H9 (cell line): ENCODE results near the gene CHRNG. TPM values are rescaled to one million over a fixed set of nuclear protein-coding genes. Genes with fewer than 3 reads are reported as not detected.

Source experiments
- DNase-seq: peaks from one replicate; pipeline ENCODE4 v3.0.0-alpha.2; 2017
- H2AFZ ChIP-seq: one replicate; pipeline ENCODE4 v1.6.1; 2013; ENCODE audit warnings: mild to moderate bottlenecking, low read length, control low read depth, moderate library complexity
- H2AK5ac ChIP-seq: 2 replicates; pipeline ENCODE4 v1.6.1; 2013; ENCODE audit warnings: low read length, control low read depth, mixed read lengths; ENCODE audit not compliant: insufficient read length
- H2BK120ac ChIP-seq: one replicate; pipeline ENCODE4 v1.6.1; 2013; ENCODE audit warnings: low read depth, mild to moderate bottlenecking, low read length, control low read depth, inconsistent platforms; ENCODE audit not compliant: poor library complexity, severe bottlenecking
- H2BK12ac ChIP-seq: 2 replicates; pipeline ENCODE4 v1.6.1; 2013; ENCODE audit warnings: low read length, control low read depth, mixed read lengths, low read depth; ENCODE audit not compliant: insufficient read length
- H2BK15ac ChIP-seq: 2 replicates; pipeline ENCODE4 v1.6.1; 2013; ENCODE audit warnings: low read depth, low read length, control low read depth
- H2BK20ac ChIP-seq: one replicate; pipeline ENCODE4 v1.6.1; 2013; ENCODE audit warnings: low read depth, mild to moderate bottlenecking, low read length, control low read depth, inconsistent platforms; ENCODE audit not compliant: poor library complexity, severe bottlenecking
- H2BK5ac ChIP-seq: 2 replicates; pipeline ENCODE4 v1.6.1; 2013; ENCODE audit warnings: low read length, control low read depth, mixed read lengths; ENCODE audit not compliant: insufficient read length
- H3K14ac ChIP-seq: 2 replicates; pipeline ENCODE4 v1.6.1; 2013; ENCODE audit warnings: low read length, control low read depth; ENCODE audit not compliant: insufficient read depth
- H3K18ac ChIP-seq: 2 replicates; pipeline ENCODE4 v1.6.1; 2013; ENCODE audit warnings: low read depth, mild to moderate bottlenecking, mixed read lengths, low read length, control low read depth; ENCODE audit not compliant: insufficient read length
- H3K23ac ChIP-seq: 2 replicates; pipeline ENCODE4 v1.6.1; 2013; ENCODE audit warnings: low read length, control low read depth, mixed read lengths, low read depth; ENCODE audit not compliant: insufficient read length
- H3K23me2 ChIP-seq: 2 replicates; pipeline ENCODE4 v1.6.1; 2013; ENCODE audit warnings: low read depth, mild to moderate bottlenecking, mixed read lengths, low read length, control low read depth; ENCODE audit not compliant: insufficient read length, poor library complexity, severe bottlenecking
- H3K27ac ChIP-seq: 2 replicates; pipeline ENCODE4 v1.5.1; 2013; ENCODE audit warnings: low read length, control low read depth, mixed read lengths, low read depth; ENCODE audit not compliant: insufficient read length
- H3K27me3 ChIP-seq: 2 replicates; pipeline ENCODE4 v1.6.1; 2013; ENCODE audit warnings: low read length, control low read depth, inconsistent platforms; ENCODE audit not compliant: insufficient read depth
- H3K4ac ChIP-seq: 2 replicates; pipeline ENCODE4 v1.6.1; 2013; ENCODE audit warnings: low read depth, mild to moderate bottlenecking, control low read depth, inconsistent platforms, low read length, moderate library complexity
- H3K4me1 ChIP-seq: 2 replicates; pipeline ENCODE4 v1.6.1; 2013; ENCODE audit warnings: low read length, control low read depth, inconsistent platforms; ENCODE audit not compliant: insufficient read depth
- H3K4me2 ChIP-seq: 2 replicates; pipeline ENCODE4 v1.6.1; 2013; ENCODE audit warnings: low read length, control low read depth, mixed read lengths; ENCODE audit not compliant: insufficient read length, insufficient read depth
- H3K56ac ChIP-seq: 2 replicates; pipeline ENCODE4 v1.6.1; 2013; ENCODE audit warnings: low read depth, mild to moderate bottlenecking, mixed read lengths, low read length, control low read depth; ENCODE audit not compliant: insufficient read length
- H3K79me1 ChIP-seq: 2 replicates; pipeline ENCODE4 v1.6.1; 2013; ENCODE audit warnings: low read depth, mild to moderate bottlenecking, moderate library complexity, low read length, control low read depth, inconsistent platforms; ENCODE audit not compliant: insufficient read depth, poor library complexity, severe bottlenecking
- H3K79me2 ChIP-seq: 2 replicates; pipeline ENCODE4 v1.6.1; 2013; ENCODE audit warnings: low read length, control low read depth, inconsistent platforms; ENCODE audit not compliant: insufficient read depth
- H3K9ac ChIP-seq: 2 replicates; pipeline ENCODE4 v1.6.1; 2013; ENCODE audit warnings: low read length, control low read depth, mixed read lengths; ENCODE audit not compliant: insufficient read length; ENCODE audit errors: extremely low read depth
- H3K9me3 ChIP-seq: one replicate; pipeline ENCODE4 v1.6.1; 2013; ENCODE audit warnings: low read depth, low read length, inconsistent platforms; ENCODE audit not compliant: control insufficient read depth
- H3T11ph ChIP-seq: one replicate; pipeline ENCODE4 v1.6.1; 2013; ENCODE audit warnings: mild to moderate bottlenecking, low read length, control low read depth, inconsistent platforms
- H4K20me1 ChIP-seq: one replicate; pipeline ENCODE4 v1.6.1; 2013; ENCODE audit not compliant: control insufficient read depth, insufficient read length, insufficient read depth
- H4K5ac ChIP-seq: 2 replicates; pipeline ENCODE4 v1.6.1; 2013; ENCODE audit warnings: low read depth, mild to moderate bottlenecking, mixed read lengths, low read length, control low read depth; ENCODE audit not compliant: insufficient read length
- H4K8ac ChIP-seq: replicated peaks from 2 replicates; pipeline ENCODE4 v1.6.1; 2013; ENCODE audit warnings: low read length, control low read depth, mixed read lengths, low read depth; ENCODE audit not compliant: insufficient read length
- H4K91ac ChIP-seq: 2 replicates; pipeline ENCODE4 v1.6.1; 2013; ENCODE audit warnings: low read depth, mild to moderate bottlenecking, moderate library complexity, mixed read lengths, low read length, control low read depth; ENCODE audit not compliant: insufficient read length
- H3K27ac Mint-ChIP-seq, 3 experiments: 2 replicates in 2 of 3; 3 replicates in 1 of 3; pipeline ENCODE4 v1.8.0; 2020 to 2021; ENCODE audit warnings: mixed read lengths in 3 of 3, mild to moderate bottlenecking in 1 of 3, moderate library complexity in 1 of 3
- H3K27me3 Mint-ChIP-seq: 2 replicates; pipeline ENCODE4 v1.8.0; 2021; ENCODE audit warnings: low read depth, mild to moderate bottlenecking, moderate library complexity, mixed read lengths
- H3K36me3 Mint-ChIP-seq, 3 experiments: 2 replicates in 2 of 3; 3 replicates in 1 of 3; pipeline ENCODE4 v1.8.0; 2020 to 2021; ENCODE audit warnings: low read depth in 3 of 3, mixed read lengths in 3 of 3; ENCODE audit not compliant: insufficient read depth in 1 of 3
- H3K4me1 Mint-ChIP-seq, 2 experiments: 2 replicates each; pipeline ENCODE4 v1.8.0; 2020; ENCODE audit warnings: mixed read lengths in 2 of 2
- H3K4me3 Mint-ChIP-seq, 2 experiments: 2 replicates in 1 of 2; 3 replicates in 1 of 2; pipeline ENCODE4 v1.8.0; 2020 to 2021; ENCODE audit warnings: mild to moderate bottlenecking in 2 of 2, mixed read lengths in 2 of 2, moderate library complexity in 1 of 2
- H3K9me3 Mint-ChIP-seq, 2 experiments: 2 replicates in 1 of 2; 3 replicates in 1 of 2; pipeline ENCODE4 v1.8.0; 2020; ENCODE audit warnings: mild to moderate bottlenecking in 2 of 2, mixed read lengths in 2 of 2, moderate library complexity in 1 of 2
- CTCF ChIP-seq: fragments of 200-600 bp; sonication (generic); conservative IDR thresholded peaks from 3 replicates; pipeline ENCODE4 v1.8.0; 2021; ENCODE audit warnings: antibody characterized with exemption, mild to moderate bottlenecking
- WGBS: extraction: QIAGEN DNeasy Blood & Tissue Kit; methylation state at CpG from one replicate; pipeline ENCODE4 v1.1.7; 2013; ENCODE audit warnings: missing lambda C conversion rate, low lambda C conversion rate, mixed read lengths; ENCODE audit not compliant: insufficient read length; ENCODE audit errors: extremely low coverage; 5-methylcytosine and 5-hydroxymethylcytosine counted together
- total RNA-seq: library from RNA; stranded (reverse); gene quantifications from 2 replicates; pipeline ENCODE4 v1.2.1, GENCODE V29; 2021

CHRNG gene
- total RNA-seq, 1 experiment from 2014 or later, result not detected

GRCh38 chr2:232506709-232507108 lies 32.8 kb upstream of the CHRNG start:
- Histone ChIP-seq H2AK5ac (no peak overlapping the region), H3K18ac (no peak overlapping the region), H3K14ac (no peak overlapping the region), H3K4ac (no peak overlapping the region), H3K23ac (no peak overlapping the region), H3K4me2 (no peak overlapping the region), H2BK120ac (no peak overlapping the region), H2BK15ac (no peak overlapping the region), H3K27ac (no peak overlapping the region), H4K5ac (no peak overlapping the region), H3K9me3 (no peaks in the 10 kb centered on the region), H4K8ac (no peak overlapping the region), H3T11ph (no peak overlapping the region), H4K91ac (no peak overlapping the region), H3K23me2 (peaks cover 12% of the 10 kb centered on the region), H2AFZ (no peak overlapping the region), H2BK12ac (no peak overlapping the region), H3K27me3 (peaks cover 17% of the 10 kb centered on the region), H3K9ac (no peak overlapping the region), H3K79me2 (no peaks in the 10 kb centered on the region), H3K56ac (no peak overlapping the region), H4K20me1 (peaks cover 3% of the 10 kb centered on the region), H2BK5ac (no peak overlapping the region), H3K4me1 (0 out of 2 replicates have a peak, but pooled peaks cover 2% of the 10 kb centered on the region), H3K79me1 (no peaks in the 10 kb centered on the region), H2BK20ac (no peak overlapping the region)
- Mint-ChIP-seq H3K27ac (no peak overlapping the region), H3K36me3 (no peaks in the 10 kb centered on the region), H3K9me3 (peaks cover 0 to 2% of the 10 kb centered on the region in 2 experiments; a peak in 2 of 5 replicates), H3K27me3 (peaks cover 56% of the 10 kb centered on the region), H3K4me1 (peaks cover 17 to 47% of the 10 kb centered on the region in 2 experiments), H3K4me3 (no peak overlapping the region)
- no CpG with 5 or more reads among the region's 4 CpGs for WGBS
- no peak for TF ChIP-seq CTCF
- no peak for DNase-seq
